H1 (cell line): ENCODE results near the gene RBM47. TPM values are rescaled to one million over a fixed set of nuclear protein-coding genes. Genes with fewer than 3 reads are reported as not detected.

Experiments used
- microRNA-seq, 2 experiments: library from miRNA; unstranded; fragments of <30 nt; microRNA quantifications; one replicate each; pipeline versions ENCODE4 to v1.2.0, GENCODE V29; 2016 to 2020; ENCODE audit warnings: borderline microRNAs expressed in 2 of 2, borderline number of aligned reads in 2 of 2, borderline replicate concordance in 1 of 2
- polyA plus RNA-seq, 7 experiments: library from polyadenylated mRNA; depleted of rRNA in 3 of 7; stranded (reverse) in 5 of 7; unstranded in 2 of 7; fragments of >200 nt in 5 of 7; fragments of 200-250 nt in 2 of 7; gene quantifications; 1 replicate in 5 of 7; 2 replicates in 1 of 7; 4 replicates in 1 of 7; pipeline versions ENCODE4 v1.2.1 to v1.2.3, GENCODE V29; 2011 to 2013; ENCODE audit warnings: missing spikeins in 2 of 7, mixed read lengths in 2 of 7
- small RNA-seq: library from polyadenylated mRNA; stranded (forward); fragments of <200 nt; extraction: miRNeasy Mini kit (QIAGEN cat#:217004); gene quantifications from one replicate; pipeline ENCODE3, GENCODE V24; 2013; ENCODE audit not compliant: insufficient read depth
- total RNA-seq: library from RNA; stranded (reverse); fragmentation: NEBNext Ultra II Directional; extraction: Animal tissue kit (Norgen Biotek cat#: 25700); gene quantifications from 2 replicates; pipeline ENCODE4 v1.2.1, GENCODE V29; 2021

RBM47 gene
- total and polyA plus RNA-seq, 2 of the 8 experiments (the other 6 are each of a cell fraction or from before 2014, with no cell fraction given) = 42.8 to 78.9 TPM

Small RNAs within 50 kb of the gene (microRNA-seq; reads per million reads assigned to microRNA genes)
- gene MIR4802 = 2.5 to 3.0 reads per million in 2 experiments

Small RNAs within 50 kb of the gene (small RNA-seq; reads per million reads assigned to genes)
- not detected for gene AC098869.1
- 19.7 reads per million, percentile 92 among the genes with 10 or more reads in this experiment for gene MIR4802
- not detected for gene RNU7-74P

Other genes starting within 250 kb of the RBM47 start
- 24.4 and 26.3 TPM in 2 replicates for gene NSUN7, start 120.1 kb upstream of the RBM47 start, total RNA-seq
- 8.8 and 9.6 TPM in 2 replicates for gene NSUN7, start 120.1 kb upstream of the RBM47 start, polyA plus RNA-seq (2011; rRNA removed)